Endodermal cell (in vitro differentiated cells): ENCODE results near the gene MRPS15. TPM values are rescaled to one million over a fixed set of nuclear protein-coding genes. Genes with fewer than 3 reads are reported as not detected.

ENCODE experiments used
- DNase-seq: peaks from one replicate; pipeline ENCODE4 v3.0.0-alpha.2; 2017
- H3K27ac ChIP-seq: 2 replicates; pipeline ENCODE4 v1.5.1; 2013; ENCODE audit warnings: mild to moderate bottlenecking, low read depth, low read length, moderate library complexity
- H3K27me3 ChIP-seq: 2 replicates; pipeline ENCODE4 v1.6.1; 2013; ENCODE audit warnings: mild to moderate bottlenecking, low read length, moderate library complexity; ENCODE audit not compliant: insufficient read depth, control insufficient read depth, poor library complexity, severe bottlenecking
- H3K36me3 ChIP-seq: 2 replicates; pipeline ENCODE4 v1.7.0; 2013; ENCODE audit warnings: mild to moderate bottlenecking, low read length, moderate library complexity; ENCODE audit not compliant: control insufficient read depth, insufficient read depth
- H3K4me1 ChIP-seq: one replicate; pipeline ENCODE4 v1.7.0; 2013; ENCODE audit warnings: low read length; ENCODE audit not compliant: control insufficient read depth, insufficient read depth
- H3K4me3 ChIP-seq: 2 replicates; pipeline ENCODE4 v1.5.1; 2013; ENCODE audit warnings: mild to moderate bottlenecking, low read length, moderate library complexity
- H3K9ac ChIP-seq: 2 replicates; pipeline ENCODE4 v1.6.1; 2013; ENCODE audit warnings: mild to moderate bottlenecking, low read length, moderate library complexity; ENCODE audit not compliant: poor library complexity, severe bottlenecking; ENCODE audit errors: extremely low read depth
- H3K9me3 ChIP-seq: 2 replicates; pipeline ENCODE4 v1.6.1; 2013; ENCODE audit warnings: mild to moderate bottlenecking, low read length, moderate library complexity; ENCODE audit not compliant: control insufficient read depth
- H3K27ac Mint-ChIP-seq: 2 replicates; pipeline ENCODE4 v1.8.0; 2020; ENCODE audit warnings: mixed read lengths
- H3K27me3 Mint-ChIP-seq: 2 replicates; pipeline ENCODE4 v1.8.0; 2021; ENCODE audit warnings: mild to moderate bottlenecking, mixed read lengths; ENCODE audit not compliant: insufficient read depth
- H3K36me3 Mint-ChIP-seq: 2 replicates; pipeline ENCODE4 v1.8.0; 2020; ENCODE audit warnings: low read depth, mixed read lengths
- H3K4me1 Mint-ChIP-seq: 2 replicates; pipeline ENCODE4 v1.8.0; 2020; ENCODE audit warnings: mixed read lengths
- H3K4me3 Mint-ChIP-seq: 2 replicates; pipeline ENCODE4 v1.8.0; 2020; ENCODE audit warnings: mild to moderate bottlenecking, moderate library complexity, mixed read lengths
- H3K9me3 Mint-ChIP-seq: 2 replicates; pipeline ENCODE4 v1.8.0; 2020; ENCODE audit warnings: mild to moderate bottlenecking, mixed read lengths
- WGBS, 2 experiments: methylation state at CpG; one replicate each; pipeline versions ENCODE4 v1.1.5 to v1.1.7; 2013; ENCODE audit warnings: missing lambda C conversion rate in 2 of 2, mixed read lengths in 1 of 2; ENCODE audit not compliant: insufficient coverage in 1 of 2, insufficient read length in 1 of 2; 5-methylcytosine and 5-hydroxymethylcytosine counted together
- total RNA-seq, 2 donors: library from RNA; stranded (reverse); fragmentation: NEBNext Ultra II Directional in 1 of 2; extraction: Animal tissue kit (Norgen Biotek cat#: 25700) in 1 of 2; gene quantifications; 2 replicates in 1 of 2; 3 replicates in 1 of 2; pipeline ENCODE4 v1.2.1, GENCODE V29; 2021
- TF ChIP-seq, protein P1 (sequence below): fragments of 200-600 bp; sonication (generic); conservative IDR thresholded peaks from 2 replicates; pipeline ENCODE4 v1.5.0; 2021; ENCODE audit warnings: antibody characterized with exemption, mild to moderate bottlenecking

The MRPS15 gene
- total RNA-seq, 2 donors from 2014 or later: 107 to 111 TPM

DNA sequence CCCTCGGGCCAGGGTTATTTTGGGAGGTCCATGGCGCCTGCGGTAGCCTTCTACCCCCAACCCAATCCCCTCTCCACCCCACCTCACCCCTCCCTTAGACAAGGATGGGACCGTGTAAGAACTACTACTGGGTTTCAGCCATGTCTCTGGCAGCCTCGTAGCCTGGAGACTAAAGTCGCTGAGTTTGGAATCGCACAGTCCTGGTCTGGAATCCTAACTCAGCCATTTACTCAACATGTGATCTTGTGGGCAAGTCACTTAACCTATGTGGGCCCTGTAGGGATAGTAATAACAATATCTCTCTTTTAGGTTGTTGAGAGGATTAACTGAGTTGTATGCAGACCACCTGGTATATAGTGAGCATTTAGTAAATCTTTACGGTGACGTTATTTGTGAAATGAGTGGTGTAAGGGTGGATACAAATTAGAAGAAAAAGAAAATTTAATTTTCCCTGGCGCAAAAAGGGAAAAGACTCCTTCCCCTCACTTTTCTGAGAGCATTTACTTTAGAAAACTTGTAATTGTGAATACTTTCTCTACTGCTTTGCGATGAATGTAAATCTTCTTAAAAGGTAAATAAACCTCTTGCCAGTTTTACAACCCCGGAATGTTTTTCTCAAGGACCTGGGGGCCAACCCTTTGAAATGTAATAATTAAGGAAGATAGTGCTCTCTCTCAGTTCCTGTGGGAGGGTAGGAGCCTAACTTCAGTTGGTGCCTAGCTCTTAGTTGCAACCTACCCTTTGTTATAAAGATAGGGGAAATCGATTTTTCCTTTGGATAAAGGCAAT, 615 bp upstream of the MRPS15 start:
- H3K4me3 Mint-ChIP-seq: peak overlapping the region; percentile 100
- Histone ChIP-seq H3K27me3 (peaks cover 13% of the 10 kb centered on the region), H3K4me1 (peaks cover 7% of the 10 kb centered on the region), H3K9ac (peak overlapping the region; percentile 88), H3K27ac (peak overlapping the region; percentile 93), H3K36me3 (peaks cover 25% of the 10 kb centered on the region), H3K4me3 (peak overlapping the region; percentile 85), H3K9me3 (no peaks in the 10 kb centered on the region)
- H3K9me3 Mint-ChIP-seq: no peaks in the 10 kb centered on the region
- no peak for DNase-seq
- peaks cover 24% of the 10 kb centered on the region for H3K36me3 Mint-ChIP-seq
- peaks cover 19% of the 10 kb centered on the region for H3K4me1 Mint-ChIP-seq
- H3K27me3 Mint-ChIP-seq: peaks cover 43% of the 10 kb centered on the region
- peak overlapping the region; percentile 99 for H3K27ac Mint-ChIP-seq
- TF ChIP-seq, protein P1, sequence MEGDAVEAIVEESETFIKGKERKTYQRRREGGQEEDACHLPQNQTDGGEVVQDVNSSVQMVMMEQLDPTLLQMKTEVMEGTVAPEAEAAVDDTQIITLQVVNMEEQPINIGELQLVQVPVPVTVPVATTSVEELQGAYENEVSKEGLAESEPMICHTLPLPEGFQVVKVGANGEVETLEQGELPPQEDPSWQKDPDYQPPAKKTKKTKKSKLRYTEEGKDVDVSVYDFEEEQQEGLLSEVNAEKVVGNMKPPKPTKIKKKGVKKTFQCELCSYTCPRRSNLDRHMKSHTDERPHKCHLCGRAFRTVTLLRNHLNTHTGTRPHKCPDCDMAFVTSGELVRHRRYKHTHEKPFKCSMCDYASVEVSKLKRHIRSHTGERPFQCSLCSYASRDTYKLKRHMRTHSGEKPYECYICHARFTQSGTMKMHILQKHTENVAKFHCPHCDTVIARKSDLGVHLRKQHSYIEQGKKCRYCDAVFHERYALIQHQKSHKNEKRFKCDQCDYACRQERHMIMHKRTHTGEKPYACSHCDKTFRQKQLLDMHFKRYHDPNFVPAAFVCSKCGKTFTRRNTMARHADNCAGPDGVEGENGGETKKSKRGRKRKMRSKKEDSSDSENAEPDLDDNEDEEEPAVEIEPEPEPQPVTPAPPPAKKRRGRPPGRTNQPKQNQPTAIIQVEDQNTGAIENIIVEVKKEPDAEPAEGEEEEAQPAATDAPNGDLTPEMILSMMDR: no peak
- WGBS, 2 experiments: 14 to 15% methylated on average over 5 to 13 of the region's 13 CpGs

- Mint-ChIP-seq H3K27me3 (peaks cover 30% of the 10 kb centered on the region), H3K9me3 (no peaks in the 10 kb centered on the region), H3K4me1 (peaks cover 22% of the 10 kb centered on the region), H3K36me3 (peaks cover 37% of the 10 kb centered on the region), H3K4me3 (peak overlapping the region; percentile 100), H3K27ac (peak overlapping the region; percentile 99)
- peak overlapping the region; percentile 88 for H3K9ac ChIP-seq
- H3K4me3 ChIP-seq: peak overlapping the region; percentile 85
- WGBS, 2 experiments: 10% methylated on average over 6 of the region's 6 CpGs; no CpG with 5 or more reads in 1 of the 2 experiments
- peaks cover 39% of the 10 kb centered on the region for H3K36me3 ChIP-seq
- H3K27me3 ChIP-seq: peaks cover 13% of the 10 kb centered on the region
- no peaks in the 10 kb centered on the region for H3K9me3 ChIP-seq
- peak overlapping the region; percentile 52 for H3K27ac ChIP-seq
- peaks cover 7% of the 10 kb centered on the region for H3K4me1 ChIP-seq
- TF ChIP-seq, protein P1: no peak
- DNase-seq: no peak
These were observed 751 bp downstream of the MRPS15 start for GRCh38 chr1:36463463-36463802.

GRCh38 chr1:36458910-36459309, 5.3 kb downstream of the MRPS15 start:
- Mint-ChIP-seq H3K27me3 (no peaks in the 10 kb centered on the region), H3K27ac (no peak overlapping the region), H3K36me3 (peaks cover 71% of the 10 kb centered on the region), H3K9me3 (no peaks in the 10 kb centered on the region), H3K4me1 (peaks cover 12% of the 10 kb centered on the region), H3K4me3 (no peak overlapping the region)
- Histone ChIP-seq H3K4me3 (no peak overlapping the region), H3K4me1 (peaks cover 7% of the 10 kb centered on the region), H3K27me3 (no peaks in the 10 kb centered on the region), H3K36me3 (peaks cover 82% of the 10 kb centered on the region), H3K27ac (no peak overlapping the region), H3K9me3 (no peaks in the 10 kb centered on the region), H3K9ac (no peak overlapping the region)
- TF ChIP-seq, protein P1: no peak
- WGBS, 2 experiments: 92 to 98% methylated on average over 3 of the region's 3 CpGs
- no peak for DNase-seq
